Fibroblast of lung (primary cell): Measurements from ENCODE around the gene TIMP2. TPM values are rescaled to one million over a fixed set of nuclear protein-coding genes. Genes with fewer than 3 reads are reported as not detected.
A peak's percentile ranks its signal among the peaks of the same experiment; 100 is the strongest.

ENCODE experiments used
- DNase-seq, 2 donors: peaks; one replicate each; pipeline versions ENCODE4 v3.0.0 to v3.0.0-alpha.2; 2010; ENCODE audit warnings: low read depth in 2 of 2
- H2AFZ ChIP-seq: 2 replicates; pipeline ENCODE4 v1.5.1; 2012; ENCODE audit warnings: low read length, control low read depth, inconsistent platforms
- H3K27ac ChIP-seq: 2 replicates; pipeline ENCODE4 v1.5.1; 2011; ENCODE audit warnings: low read length, control low read depth; ENCODE audit not compliant: insufficient read depth
- H3K27me3 ChIP-seq: 2 replicates; pipeline ENCODE4 v1.5.1; 2011; ENCODE audit warnings: mild to moderate bottlenecking, low read length; ENCODE audit not compliant: control insufficient read depth, insufficient read depth
- H3K36me3 ChIP-seq: 2 replicates; pipeline ENCODE4 v1.5.1; 2011; ENCODE audit warnings: low read length; ENCODE audit not compliant: control insufficient read depth, insufficient read depth
- H3K4me1 ChIP-seq: 2 replicates; pipeline ENCODE4 v1.5.1; 2011; ENCODE audit warnings: low read length; ENCODE audit not compliant: control insufficient read depth, insufficient read depth; ENCODE audit errors: extremely low read depth
- H3K4me2 ChIP-seq: 2 replicates; pipeline ENCODE4 v1.5.1; 2011; ENCODE audit warnings: low read length, control low read depth; ENCODE audit not compliant: insufficient read depth; ENCODE audit errors: extremely low read depth
- H3K4me3 ChIP-seq, 4 experiments: fragments of 200-600 bp in 1 of 4; sonication (generic) in 1 of 4; replicated peaks in 1 of 4; 2 replicates each; pipeline ENCODE4 v1.5.1; 2011 to 2016; ENCODE audit warnings: low read length in 4 of 4, low read depth in 3 of 4, mild to moderate bottlenecking in 3 of 4, control low read depth in 2 of 4, inconsistent platforms in 1 of 4, mixed read lengths in 1 of 4; ENCODE audit not compliant: insufficient read depth in 1 of 4; ENCODE audit errors: control extremely low read depth in 1 of 4
- H3K79me2 ChIP-seq: 2 replicates; pipeline ENCODE4 v1.5.1; 2012; ENCODE audit warnings: mild to moderate bottlenecking, low read length, inconsistent platforms; ENCODE audit not compliant: control insufficient read depth, insufficient read depth
- H3K9ac ChIP-seq: 2 replicates; pipeline ENCODE4 v1.5.1; 2011; ENCODE audit warnings: mild to moderate bottlenecking, low read length, control low read depth; ENCODE audit not compliant: insufficient read depth
- H3K9me3 ChIP-seq: 2 replicates; pipeline ENCODE4 v1.5.1; 2012; ENCODE audit warnings: low read depth, low read length; ENCODE audit not compliant: control insufficient read depth, insufficient read depth
- H4K20me1 ChIP-seq: 2 replicates; pipeline ENCODE4 v1.5.1; 2011; ENCODE audit warnings: low read length; ENCODE audit not compliant: control insufficient read depth, insufficient read depth; ENCODE audit errors: extremely low read depth
- EZH2 ChIP-seq: IDR thresholded peaks from 2 replicates; pipeline ENCODE4 v1.5.1; 2012; ENCODE audit warnings: low read length, control low read depth, mild to moderate bottlenecking; ENCODE audit errors: missing control alignments
- polyA plus RNA-seq, 2 donors: library from polyadenylated mRNA; depleted of rRNA in 1 of 2; stranded (reverse) in 1 of 2; unstranded in 1 of 2; fragments of >200 nt; gene quantifications; 2 replicates each; pipeline ENCODE4 v1.2.1, GENCODE V29; 2011 to 2012; ENCODE audit warnings: missing spikeins in 1 of 2
- total RNA-seq: library from RNA; depleted of rRNA; stranded (reverse); fragments of >200 nt; gene quantifications from 2 replicates; pipeline ENCODE4 v1.2.1, GENCODE V29; 2014
- TF ChIP-seq, protein P1 (sequence below), 2 donors: IDR thresholded peaks in 1 of 2; conservative IDR thresholded peaks in 1 of 2; 1 replicate in 1 of 2; 2 replicates in 1 of 2; pipeline ENCODE4 v1.5.1; 2011 to 2012; ENCODE audit warnings: low read length in 2 of 2, control low read depth in 1 of 2, inconsistent platforms in 1 of 2, low read depth in 1 of 2, mild to moderate bottlenecking in 1 of 2

Gene TIMP2
- total and polyA plus RNA-seq, 2 donors (not counting 1 experiment from before 2014, with no cell fraction given): 155 to 745 TPM

DNA sequence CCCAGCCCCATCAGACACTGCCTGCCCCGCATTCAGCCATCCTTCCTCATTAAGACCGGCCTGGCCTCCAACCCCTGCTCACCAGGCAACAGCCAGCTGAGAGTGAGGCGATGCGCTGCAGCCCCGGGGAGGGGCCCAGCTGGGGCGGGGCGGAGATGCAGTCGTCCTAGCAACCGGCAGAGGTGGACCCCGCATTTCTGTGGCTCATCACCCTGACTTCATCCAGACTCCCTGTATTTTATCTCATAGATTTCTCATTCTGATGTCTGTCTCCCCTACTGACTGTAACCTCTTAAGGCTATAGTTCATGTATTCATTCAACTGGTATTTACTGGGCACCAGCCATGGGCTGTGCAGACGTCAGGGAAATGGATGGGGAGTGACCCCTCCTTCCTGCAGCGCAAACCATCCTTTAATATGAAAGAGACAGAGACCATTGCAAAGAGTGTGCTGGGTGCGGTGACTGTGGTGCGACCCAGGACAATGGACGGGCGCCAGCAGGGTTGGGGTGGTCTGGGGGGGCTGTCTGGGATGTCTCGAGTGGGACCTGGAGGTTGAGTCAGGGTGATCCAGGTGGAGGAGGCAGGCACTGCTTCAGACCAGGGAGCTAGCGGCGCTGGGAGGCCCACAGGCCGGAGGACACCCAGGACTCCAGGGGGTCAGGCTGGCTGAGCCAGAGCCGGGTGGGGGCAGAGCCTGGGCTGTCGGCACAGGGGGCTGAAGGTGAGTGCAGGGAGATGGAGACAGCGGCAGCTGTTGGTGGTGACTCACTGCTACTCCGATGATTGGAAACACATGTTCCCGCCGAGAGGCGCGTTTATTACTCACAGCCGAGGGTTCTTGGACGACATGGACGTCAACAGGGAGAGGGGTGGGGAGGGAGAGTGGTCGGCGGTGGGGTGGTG is 10.5 kb upstream of the TIMP2 start:
- H3K27ac ChIP-seq: peak overlapping the region; percentile 98
- peaks cover 2% of the 10 kb centered on the region for H3K36me3 ChIP-seq
- peak overlapping the region; percentile 74 for H3K9ac ChIP-seq
- no peaks in the 10 kb centered on the region for H4K20me1 ChIP-seq
- no peaks in the 10 kb centered on the region for H3K9me3 ChIP-seq
- no peak for TF ChIP-seq EZH2
- TF ChIP-seq, protein P1, sequence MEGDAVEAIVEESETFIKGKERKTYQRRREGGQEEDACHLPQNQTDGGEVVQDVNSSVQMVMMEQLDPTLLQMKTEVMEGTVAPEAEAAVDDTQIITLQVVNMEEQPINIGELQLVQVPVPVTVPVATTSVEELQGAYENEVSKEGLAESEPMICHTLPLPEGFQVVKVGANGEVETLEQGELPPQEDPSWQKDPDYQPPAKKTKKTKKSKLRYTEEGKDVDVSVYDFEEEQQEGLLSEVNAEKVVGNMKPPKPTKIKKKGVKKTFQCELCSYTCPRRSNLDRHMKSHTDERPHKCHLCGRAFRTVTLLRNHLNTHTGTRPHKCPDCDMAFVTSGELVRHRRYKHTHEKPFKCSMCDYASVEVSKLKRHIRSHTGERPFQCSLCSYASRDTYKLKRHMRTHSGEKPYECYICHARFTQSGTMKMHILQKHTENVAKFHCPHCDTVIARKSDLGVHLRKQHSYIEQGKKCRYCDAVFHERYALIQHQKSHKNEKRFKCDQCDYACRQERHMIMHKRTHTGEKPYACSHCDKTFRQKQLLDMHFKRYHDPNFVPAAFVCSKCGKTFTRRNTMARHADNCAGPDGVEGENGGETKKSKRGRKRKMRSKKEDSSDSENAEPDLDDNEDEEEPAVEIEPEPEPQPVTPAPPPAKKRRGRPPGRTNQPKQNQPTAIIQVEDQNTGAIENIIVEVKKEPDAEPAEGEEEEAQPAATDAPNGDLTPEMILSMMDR (conservative IDR thresholded peaks at IDR 0.05 in 1 of 2, IDR thresholded peaks at IDR 0.05 in 1 of 2; ENCODE audit: low read depth in 1 of 2, low read length in 2 of 2): no peak
- H3K4me1 ChIP-seq: peaks cover 32% of the 10 kb centered on the region
- H3K27me3 ChIP-seq: no peaks in the 10 kb centered on the region
- peak overlapping the region in 1 of 4 experiments; percentile 32 for H3K4me3 ChIP-seq
- H2AFZ ChIP-seq: no peak overlapping the region
- no peaks in the 10 kb centered on the region for H3K79me2 ChIP-seq
- peak overlapping the region; percentile 90 for H3K4me2 ChIP-seq
- DNase-seq: peak; percentile 98 to 99

DNA sequence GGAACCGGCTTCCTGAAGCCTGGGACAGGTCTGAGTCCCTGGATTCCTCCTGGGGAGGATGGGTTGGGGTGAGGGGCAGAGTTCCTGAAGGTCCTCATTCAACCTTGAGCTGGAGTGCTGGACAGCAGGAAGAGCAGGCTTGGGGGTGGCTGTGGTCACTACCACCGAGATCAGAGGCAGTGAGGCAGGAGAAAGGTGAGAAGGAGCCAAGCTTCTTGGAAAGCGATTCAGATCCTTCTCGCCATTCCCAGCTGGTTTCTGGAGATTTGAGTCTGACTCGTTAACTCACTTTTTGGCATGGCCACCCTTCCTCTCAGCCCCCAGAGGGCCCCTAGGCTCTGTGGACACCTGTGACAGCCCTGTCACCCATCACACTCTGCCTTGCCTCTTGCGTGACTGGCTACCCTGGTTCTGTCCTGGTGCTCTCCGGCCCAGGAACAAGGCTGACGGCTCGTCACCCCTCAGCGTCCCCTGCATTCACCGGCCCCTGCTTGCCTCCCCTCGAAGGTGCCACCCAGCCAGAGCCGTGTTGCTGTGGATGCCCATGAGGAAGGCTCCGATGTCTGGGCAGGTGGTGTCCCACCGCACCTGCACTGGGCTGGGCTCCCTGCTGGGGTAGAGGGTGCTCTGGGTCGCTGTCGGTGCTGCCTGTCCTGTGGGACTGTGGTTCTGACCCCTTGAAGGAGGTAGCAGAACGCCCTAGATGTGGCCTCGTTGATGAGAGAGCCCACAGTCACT is 9.7 kb upstream of the TIMP2 start:
- Histone ChIP-seq H3K79me2 (no peaks in the 10 kb centered on the region), H4K20me1 (no peaks in the 10 kb centered on the region), H3K27ac (peak overlapping the region; percentile 98), H3K36me3 (peaks cover 2% of the 10 kb centered on the region), H3K27me3 (no peaks in the 10 kb centered on the region), H3K9me3 (no peaks in the 10 kb centered on the region), H3K4me2 (peak overlapping the region; percentile 90), H2AFZ (no peak overlapping the region), H3K9ac (peak overlapping the region; percentile 74), H3K4me1 (peaks cover 31% of the 10 kb centered on the region), H3K4me3 (peak overlapping the region in 1 of 4 experiments; percentile 41)
- peak in 1 of 2 donors; percentile 41 for DNase-seq
- TF ChIP-seq, protein P1 (conservative IDR thresholded peaks at IDR 0.05 in 1 of 2, IDR thresholded peaks at IDR 0.05 in 1 of 2; ENCODE audit: low read depth in 1 of 2, low read length in 2 of 2): no peak
- no peak for TF ChIP-seq EZH2

DNA sequence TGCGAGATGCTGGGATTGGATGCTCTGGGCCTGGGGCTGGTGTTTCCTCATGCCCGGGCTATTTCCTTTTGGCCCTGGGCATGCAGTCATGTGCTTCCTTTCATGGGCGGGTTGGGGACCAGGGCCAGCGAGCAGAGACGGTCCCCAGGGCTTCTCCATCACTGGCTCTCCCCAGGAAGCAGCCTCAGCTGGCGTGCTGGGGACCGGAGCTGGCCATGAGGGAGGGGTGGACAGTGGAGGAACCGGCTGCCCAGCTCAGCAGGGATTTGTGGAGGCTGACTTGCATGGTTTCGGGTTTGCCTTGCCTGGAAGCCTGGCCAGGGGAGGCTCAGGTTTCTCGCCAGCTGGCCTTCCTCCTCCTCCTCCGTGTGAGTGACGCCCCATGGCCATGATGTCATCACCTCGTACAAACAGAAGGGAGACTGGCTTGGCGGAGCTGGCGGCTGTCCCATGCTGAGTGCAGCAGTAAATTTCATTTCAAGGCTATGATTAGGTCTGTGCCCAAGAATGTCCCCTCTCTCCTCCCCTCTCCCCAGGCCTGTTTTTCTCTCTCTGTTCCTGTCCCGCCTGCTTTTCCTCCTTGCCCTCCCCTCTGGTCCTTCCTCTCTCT is 8.9 kb upstream of the TIMP2 start:
- Histone ChIP-seq H3K27ac (peak overlapping the region; percentile 98), H4K20me1 (no peaks in the 10 kb centered on the region), H3K27me3 (no peaks in the 10 kb centered on the region), H3K9ac (peak overlapping the region; percentile 74), H3K9me3 (no peaks in the 10 kb centered on the region), H2AFZ (no peak overlapping the region), H3K4me2 (peak overlapping the region; percentile 90), H3K4me3 (peak overlapping the region; percentile 8 to 43 (median 15)), H3K36me3 (peaks cover 2% of the 10 kb centered on the region), H3K4me1 (peaks cover 31% of the 10 kb centered on the region), H3K79me2 (no peaks in the 10 kb centered on the region)
- peak; percentile 99 for DNase-seq
- no peak for TF ChIP-seq EZH2
- TF ChIP-seq, protein P1 (conservative IDR thresholded peaks at IDR 0.05 in 1 of 2, IDR thresholded peaks at IDR 0.05 in 1 of 2; ENCODE audit: low read depth in 1 of 2, low read length in 2 of 2): no peak
